Measurements from ENCODE around the gene LRRC49. TPM values are rescaled to one million over a fixed set of nuclear protein-coding genes. Genes with fewer than 3 reads are reported as not detected.

Gene LRRC49
- total RNA-seq, 2 experiments from 2014 or later = not detected

- intact Hi-C loops (cut with micrococcal nuclease; ENCODE audit: unreplicated experiment) = no loop called here
- ChIA-PET POLR2A (no interaction called here), CTCF (ENCODE audit: unreplicated experiment) (no interaction called here)
- no peak overlapping the region for H2AFZ ChIP-seq (ENCODE audit: low read length)
- no peak overlapping the region for H3K4me2 ChIP-seq (ENCODE audit: low read length)
- TF ChIP-seq, protein P1, sequence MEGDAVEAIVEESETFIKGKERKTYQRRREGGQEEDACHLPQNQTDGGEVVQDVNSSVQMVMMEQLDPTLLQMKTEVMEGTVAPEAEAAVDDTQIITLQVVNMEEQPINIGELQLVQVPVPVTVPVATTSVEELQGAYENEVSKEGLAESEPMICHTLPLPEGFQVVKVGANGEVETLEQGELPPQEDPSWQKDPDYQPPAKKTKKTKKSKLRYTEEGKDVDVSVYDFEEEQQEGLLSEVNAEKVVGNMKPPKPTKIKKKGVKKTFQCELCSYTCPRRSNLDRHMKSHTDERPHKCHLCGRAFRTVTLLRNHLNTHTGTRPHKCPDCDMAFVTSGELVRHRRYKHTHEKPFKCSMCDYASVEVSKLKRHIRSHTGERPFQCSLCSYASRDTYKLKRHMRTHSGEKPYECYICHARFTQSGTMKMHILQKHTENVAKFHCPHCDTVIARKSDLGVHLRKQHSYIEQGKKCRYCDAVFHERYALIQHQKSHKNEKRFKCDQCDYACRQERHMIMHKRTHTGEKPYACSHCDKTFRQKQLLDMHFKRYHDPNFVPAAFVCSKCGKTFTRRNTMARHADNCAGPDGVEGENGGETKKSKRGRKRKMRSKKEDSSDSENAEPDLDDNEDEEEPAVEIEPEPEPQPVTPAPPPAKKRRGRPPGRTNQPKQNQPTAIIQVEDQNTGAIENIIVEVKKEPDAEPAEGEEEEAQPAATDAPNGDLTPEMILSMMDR (conservative IDR thresholded peaks at IDR 0.05; ENCODE audit: low read length) = no peak
- no peak for TF ChIP-seq EZH2phosphoT487 (IDR thresholded peaks at IDR 0.05; ENCODE audit: borderline replicate concordance, low read depth, low read length)
- DNase-seq (ENCODE audit: low spot score) = no peak
- H3K36me3 ChIP-seq (ENCODE audit: insufficient read depth, low read length) = no peaks in the 10 kb centered on the region
- no peak overlapping the region for H3K4me3 ChIP-seq (ENCODE audit: low read depth, low read length, poor library complexity, severe bottlenecking)
- H3K4me1 ChIP-seq (ENCODE audit: insufficient read depth, low read length, poor library complexity, severe bottlenecking) = no peaks in the 10 kb centered on the region
- BruUV-seq (replicated peaks) = no TSS peak
- H3K9me3 ChIP-seq (ENCODE audit: low read length) = no peaks in the 10 kb centered on the region
- no peaks in the 10 kb centered on the region for H3K79me2 ChIP-seq (ENCODE audit: insufficient read depth, low read depth, low read length)
- no peaks in the 10 kb centered on the region for H3K9me2 ChIP-seq (ENCODE audit: insufficient read depth, low read length)
- no peak overlapping the region for H3K27ac ChIP-seq (ENCODE audit: low read depth, low read length, poor library complexity, severe bottlenecking)
- no peaks in the 10 kb centered on the region for H4K20me1 ChIP-seq (ENCODE audit: insufficient read depth, low read length)
Measured at GRCh38 chr15:71082803-71083202, 190.2 kb downstream of the LRRC49 start.

DNA sequence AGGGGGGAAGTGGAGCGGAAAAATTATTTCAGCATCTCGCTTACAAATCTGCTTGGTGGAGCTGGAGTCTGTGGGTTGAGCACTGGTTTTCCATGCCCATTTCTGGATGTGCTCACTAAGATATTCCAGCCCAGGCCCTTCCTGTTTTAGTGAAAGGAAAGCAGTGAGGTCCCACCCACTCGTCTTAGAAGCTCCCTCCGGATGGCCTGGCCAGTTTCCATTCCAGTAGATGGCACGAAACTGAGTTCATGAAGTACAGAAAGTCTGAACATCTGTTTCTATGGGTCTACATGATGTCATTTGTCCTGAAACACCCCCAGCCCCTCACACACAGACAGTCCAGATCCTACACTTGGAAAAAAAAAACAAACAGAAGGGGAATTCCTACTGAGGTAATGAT lies 190.7 kb downstream of the LRRC49 start:
- H2AFZ ChIP-seq (ENCODE audit: low read length) = no peak overlapping the region
- no peak overlapping the region for H3K4me3 ChIP-seq (ENCODE audit: low read depth, low read length, poor library complexity, severe bottlenecking)
- TF ChIP-seq EZH2phosphoT487 (IDR thresholded peaks at IDR 0.05; ENCODE audit: borderline replicate concordance, low read depth, low read length) = no peak
- TF ChIP-seq, protein P1 (conservative IDR thresholded peaks at IDR 0.05; ENCODE audit: low read length) = no peak
- no peak for DNase-seq (ENCODE audit: low spot score)
- H3K79me2 ChIP-seq (ENCODE audit: insufficient read depth, low read depth, low read length) = no peaks in the 10 kb centered on the region
- no peaks in the 10 kb centered on the region for H4K20me1 ChIP-seq (ENCODE audit: insufficient read depth, low read length)
- no TSS peak for BruUV-seq (replicated peaks)
- intact Hi-C loops (cut with micrococcal nuclease; ENCODE audit: unreplicated experiment) = no loop called here
- H3K9me3 ChIP-seq (ENCODE audit: low read length) = no peaks in the 10 kb centered on the region
- H3K4me1 ChIP-seq (ENCODE audit: insufficient read depth, low read length, poor library complexity, severe bottlenecking) = no peaks in the 10 kb centered on the region
- CTCF ChIA-PET (ENCODE audit: unreplicated experiment) = no interaction called here
- H3K27ac ChIP-seq (ENCODE audit: low read depth, low read length, poor library complexity, severe bottlenecking) = no peak overlapping the region
- POLR2A ChIA-PET = interaction anchor here (0.7 kb wide), 1 partner anchor 11 kb away, joined by 4 read pairs; no protein-coding TSS in a partner anchor
- H3K4me2 ChIP-seq (ENCODE audit: low read length) = no peak overlapping the region
- H3K36me3 ChIP-seq (ENCODE audit: insufficient read depth, low read length) = no peaks in the 10 kb centered on the region
- no peaks in the 10 kb centered on the region for H3K9me2 ChIP-seq (ENCODE audit: insufficient read depth, low read length)

- no peaks in the 10 kb centered on the region for H3K9me2 ChIP-seq (ENCODE audit: insufficient read depth, low read length)
- H3K79me2 ChIP-seq (ENCODE audit: insufficient read depth, low read depth, low read length) = no peaks in the 10 kb centered on the region
- TF ChIP-seq EZH2phosphoT487 (IDR thresholded peaks at IDR 0.05; ENCODE audit: borderline replicate concordance, low read depth, low read length) = no peak
- no peaks in the 10 kb centered on the region for H3K9me3 ChIP-seq (ENCODE audit: low read length)
- H2AFZ ChIP-seq (ENCODE audit: low read length) = no peak overlapping the region
- no peak overlapping the region for H3K4me2 ChIP-seq (ENCODE audit: low read length)
- no peak for DNase-seq (ENCODE audit: low spot score)
- ChIA-PET POLR2A (interaction anchor here (0.7 kb wide), 1 partner anchor 12 kb away, joined by 4 read pairs; no protein-coding TSS in a partner anchor), CTCF (ENCODE audit: unreplicated experiment) (no interaction called here)
- intact Hi-C loops (cut with micrococcal nuclease; ENCODE audit: unreplicated experiment) = no loop called here
- no TSS peak for BruUV-seq (replicated peaks)
- no peaks in the 10 kb centered on the region for H3K4me1 ChIP-seq (ENCODE audit: insufficient read depth, low read length, poor library complexity, severe bottlenecking)
- H3K27ac ChIP-seq (ENCODE audit: low read depth, low read length, poor library complexity, severe bottlenecking) = no peak overlapping the region
- H3K36me3 ChIP-seq (ENCODE audit: insufficient read depth, low read length) = no peaks in the 10 kb centered on the region
- no peaks in the 10 kb centered on the region for H4K20me1 ChIP-seq (ENCODE audit: insufficient read depth, low read length)
- H3K4me3 ChIP-seq (ENCODE audit: low read depth, low read length, poor library complexity, severe bottlenecking) = no peak overlapping the region
Measured at GRCh38 chr15:71084264-71084663, 191.6 kb downstream of the LRRC49 start.
